T47D (cell line): ENCODE results near the gene HDAC6.
"Not testable (repeated sequence)": the region's sequence is repeated elsewhere in the genome, so short reads cannot be mapped to it uniquely, and the experiment has no call there.

ENCODE experiments used
- DNase-seq, 2 experiments: peaks; one replicate each; pipeline versions ENCODE4 v3.0.0 to v3.0.0-alpha.2; 2011 to 2012; ENCODE audit warnings: low read depth in 1 of 2, low spot score in 1 of 2
- JUND ChIP-seq: IDR thresholded peaks from 2 replicates; pipeline ENCODE4 v1.6.1; 2012; ENCODE audit warnings: low read depth
- in situ Hi-C: cut with HindIII; loops from 2 replicates; pipeline ENCODE4 v1.10.0; 2016; ENCODE audit warnings: low sequenced_read_pairs, low pct_unique_long_range_greater_than_20kb

Gene HDAC6

GRCh38 chrX:48834383-48834709 is 32.5 kb downstream of the HDAC6 start:
- in situ Hi-C loops = no loop called here
- no peak for TF ChIP-seq JUND
- peak in 1 of 2 experiments; percentile 3 for DNase-seq

DNA sequence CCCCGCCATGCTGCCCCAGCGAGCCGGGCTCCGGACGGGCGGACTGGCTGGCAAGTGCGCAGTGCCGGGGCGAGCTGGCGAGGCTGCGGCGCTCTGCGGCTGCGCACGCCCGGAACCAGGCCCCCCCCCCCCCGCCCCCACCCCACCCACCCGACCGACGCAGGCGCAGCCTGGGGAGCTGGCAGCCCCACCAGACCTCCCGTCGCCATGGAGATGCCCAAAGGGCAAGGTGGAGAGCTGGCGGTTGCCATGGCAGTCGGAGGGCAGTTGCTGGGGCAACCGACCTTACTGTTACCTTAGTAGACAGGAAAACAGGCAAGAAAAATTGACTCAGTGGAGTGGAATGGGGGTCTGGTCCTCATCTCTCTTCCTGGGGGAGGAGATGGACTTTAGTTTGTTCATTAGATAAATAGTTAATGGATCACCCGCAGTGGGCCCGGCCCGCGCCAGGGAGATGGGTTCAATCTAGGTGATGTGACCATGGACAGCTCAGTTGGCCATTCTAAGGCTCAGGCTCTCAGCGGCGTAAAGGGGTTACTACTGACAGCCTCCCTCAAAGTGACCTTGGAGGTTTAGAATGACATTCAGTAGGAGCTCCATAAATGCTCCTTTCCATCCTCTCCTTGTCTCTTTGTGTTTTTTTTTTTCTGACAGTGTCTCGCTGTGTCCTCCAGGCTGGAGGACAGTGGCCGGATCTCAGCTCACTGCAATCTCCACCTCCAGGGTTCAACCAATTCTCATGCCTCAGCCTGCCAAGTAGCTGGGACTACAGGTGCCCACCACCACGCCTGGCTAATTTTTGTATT is 33.9 kb downstream of the HDAC6 start, which contains the start of gene PCSK1N:
Gene PCSK1N (minus strand): TSS at position 87 of the 806 bp plus-strand sequence. CDS start 78 bp downstream, at position 9.
- in situ Hi-C loops = no loop called here
- no peak for TF ChIP-seq JUND
- DNase-seq = no peak

DNA sequence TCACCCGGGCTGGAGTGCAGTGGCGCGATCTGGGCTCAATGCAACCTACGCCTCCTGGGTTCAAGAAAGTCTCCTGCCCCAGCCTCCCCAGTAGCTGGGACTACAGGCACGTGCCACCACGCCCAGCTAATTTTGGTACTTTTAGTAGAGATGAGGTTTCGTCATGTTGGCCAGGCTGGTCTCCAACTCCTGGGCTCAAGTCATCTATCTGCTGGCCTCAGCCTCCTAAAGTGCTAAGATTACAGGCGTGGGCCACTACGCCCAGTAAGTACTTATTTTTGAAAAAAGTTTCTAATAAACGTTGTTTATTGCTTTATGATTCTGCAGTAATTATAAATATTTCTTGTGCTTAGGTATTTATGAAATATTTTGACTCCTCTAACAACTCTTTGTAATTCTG is 37.8 kb downstream of the HDAC6 start:
- no peak for DNase-seq
- in situ Hi-C loops = no loop called here
- TF ChIP-seq JUND = no peak

DNA sequence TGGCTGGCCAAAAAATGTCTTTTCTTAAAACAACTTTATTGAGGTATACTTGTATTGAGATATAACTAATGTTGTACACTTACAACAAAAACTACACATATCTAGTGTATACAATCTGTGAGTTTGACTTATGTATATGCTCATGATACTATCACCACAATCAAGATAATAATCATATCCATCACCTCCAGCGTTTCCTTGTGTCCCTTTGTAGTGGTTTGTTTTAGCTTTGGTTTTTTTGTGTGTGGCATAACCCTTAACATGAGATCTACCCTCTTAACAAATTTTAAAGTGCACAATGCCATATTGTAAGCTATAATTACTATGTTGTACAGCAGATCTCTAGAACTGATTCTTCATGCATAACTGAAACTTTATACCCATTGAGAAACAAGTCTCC is 47.0 kb downstream of the HDAC6 start:
- in situ Hi-C loops = no loop called here
- no peak for TF ChIP-seq JUND
- DNase-seq = peak in 1 of 2 experiments; percentile 25

GRCh38 chrX:48852857-48853256 is 51.0 kb downstream of the HDAC6 start:
- in situ Hi-C loops = no loop called here
- DNase-seq = no peak
- TF ChIP-seq JUND = no peak

GRCh38 chrX:48853494-48853893 is 51.6 kb downstream of the HDAC6 start:
- DNase-seq, in situ Hi-C loops: not testable (repeated sequence)

DNA sequence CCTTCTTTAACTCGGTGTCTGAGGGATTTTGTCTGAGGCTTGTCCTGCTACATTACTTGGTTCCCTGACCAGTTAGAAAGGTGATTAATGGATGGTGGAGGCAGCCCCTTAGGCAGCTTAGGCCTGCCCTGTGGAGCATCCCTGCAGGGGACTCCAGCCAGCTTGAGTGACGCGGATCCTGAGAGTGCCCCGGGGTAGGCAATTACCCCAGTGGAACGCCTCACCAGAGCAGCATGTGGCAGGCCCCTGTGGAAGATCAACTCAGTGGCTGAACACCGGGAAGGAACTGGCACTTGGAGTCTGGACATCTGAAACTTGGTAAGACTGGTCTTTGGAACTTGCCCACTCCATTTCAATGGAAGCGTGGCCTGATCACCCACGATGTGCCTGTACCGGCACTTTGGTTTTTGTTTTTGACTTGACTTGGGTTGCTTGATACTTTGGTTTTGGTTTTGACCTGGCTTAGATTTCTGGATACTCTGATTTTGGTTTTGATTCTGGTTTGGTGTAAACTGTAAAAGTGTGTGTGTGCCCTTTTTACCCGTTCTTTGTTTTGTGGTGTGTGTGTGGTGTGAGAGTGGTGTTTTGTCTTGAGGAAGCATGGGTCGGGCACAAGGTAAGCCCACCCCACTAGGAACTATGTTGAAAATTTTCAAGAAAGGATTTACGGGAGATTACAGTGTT is 52.4 kb downstream of the HDAC6 start:
- DNase-seq, in situ Hi-C loops: not testable (repeated sequence)

- no peak for TF ChIP-seq JUND
- peak in 1 of 2 experiments; percentile 65 for DNase-seq
These were observed 53.0 kb downstream of the HDAC6 start for GRCh38 chrX:48854898-48855297.

GRCh38 chrX:48864210-48864609 is 62.3 kb downstream of the HDAC6 start:
- no peak for DNase-seq
- TF ChIP-seq JUND = no peak
- in situ Hi-C loops = no loop called here

More at GRCh38 chrX:48854898-48855297, 53.0 kb downstream of the HDAC6 start:
- in situ Hi-C loops = no loop called here

GRCh38 chrX:48872017-48872416 is 70.2 kb downstream of the HDAC6 start:
- in situ Hi-C loops, DNase-seq: not testable (repeated sequence)
